ENCODE results near the gene MTCL1. TPM values are rescaled to one million over a fixed set of nuclear protein-coding genes. Genes with fewer than 3 reads are reported as not detected.

The MTCL1 gene
- total and polyA plus RNA-seq, 2 donors (not counting 1 experiment from before 2014, with no cell fraction given): 35.0 to 56.0 TPM

DNA sequence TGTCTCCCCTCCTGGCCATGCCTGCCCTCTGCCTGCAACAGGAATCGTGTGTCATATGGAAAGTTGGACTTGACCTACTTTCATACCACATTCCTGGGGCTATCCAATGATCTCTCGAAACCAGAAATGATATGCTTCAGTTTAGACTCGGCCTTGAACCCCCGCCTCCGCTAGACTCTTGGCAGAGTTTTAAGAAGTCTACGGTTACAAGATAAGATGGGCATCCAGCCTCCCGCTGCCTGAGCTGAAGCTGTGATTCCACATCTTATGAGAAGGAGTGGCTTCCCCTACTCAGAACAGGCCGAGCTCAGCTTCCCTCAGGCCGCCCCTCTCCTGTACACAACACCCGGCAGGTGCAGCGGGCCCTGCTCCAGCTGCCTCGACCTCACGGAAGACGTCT lies 73.9 kb downstream of the MTCL1 start:
- Histone ChIP-seq H3K79me2 (ENCODE audit: control insufficient read depth, insufficient read depth, low read length) (no peaks in the 10 kb centered on the region), H3K27ac (ENCODE audit: insufficient read depth, low read length) (no peak overlapping the region), H3K36me3 (ENCODE audit: control insufficient read depth, insufficient read depth, low read length) (peaks cover 15% of the 10 kb centered on the region), H3K4me1 (ENCODE audit: control insufficient read depth, extremely low read depth, insufficient read depth, low read length) (no peaks in the 10 kb centered on the region), H4K20me1 (ENCODE audit: control insufficient read depth, extremely low read depth, insufficient read depth, low read length) (no peaks in the 10 kb centered on the region), H3K4me2 (ENCODE audit: extremely low read depth, insufficient read depth, low read length) (no peak overlapping the region), H3K4me3 (replicated peaks in 1 of 4; ENCODE audit: control extremely low read depth in 1 of 4, insufficient read depth in 1 of 4, low read depth in 3 of 4, low read length in 4 of 4) (no peak overlapping the region), H3K27me3 (ENCODE audit: control insufficient read depth, insufficient read depth, low read length) (no peaks in the 10 kb centered on the region), H3K9me3 (ENCODE audit: control insufficient read depth, insufficient read depth, low read depth, low read length) (no peaks in the 10 kb centered on the region), H2AFZ (ENCODE audit: low read length) (no peak overlapping the region), H3K9ac (ENCODE audit: insufficient read depth, low read length) (no peak overlapping the region)
- no peak for DNase-seq (ENCODE audit: low read depth in 2 of 2)
- TF ChIP-seq, protein P1, sequence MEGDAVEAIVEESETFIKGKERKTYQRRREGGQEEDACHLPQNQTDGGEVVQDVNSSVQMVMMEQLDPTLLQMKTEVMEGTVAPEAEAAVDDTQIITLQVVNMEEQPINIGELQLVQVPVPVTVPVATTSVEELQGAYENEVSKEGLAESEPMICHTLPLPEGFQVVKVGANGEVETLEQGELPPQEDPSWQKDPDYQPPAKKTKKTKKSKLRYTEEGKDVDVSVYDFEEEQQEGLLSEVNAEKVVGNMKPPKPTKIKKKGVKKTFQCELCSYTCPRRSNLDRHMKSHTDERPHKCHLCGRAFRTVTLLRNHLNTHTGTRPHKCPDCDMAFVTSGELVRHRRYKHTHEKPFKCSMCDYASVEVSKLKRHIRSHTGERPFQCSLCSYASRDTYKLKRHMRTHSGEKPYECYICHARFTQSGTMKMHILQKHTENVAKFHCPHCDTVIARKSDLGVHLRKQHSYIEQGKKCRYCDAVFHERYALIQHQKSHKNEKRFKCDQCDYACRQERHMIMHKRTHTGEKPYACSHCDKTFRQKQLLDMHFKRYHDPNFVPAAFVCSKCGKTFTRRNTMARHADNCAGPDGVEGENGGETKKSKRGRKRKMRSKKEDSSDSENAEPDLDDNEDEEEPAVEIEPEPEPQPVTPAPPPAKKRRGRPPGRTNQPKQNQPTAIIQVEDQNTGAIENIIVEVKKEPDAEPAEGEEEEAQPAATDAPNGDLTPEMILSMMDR (conservative IDR thresholded peaks at IDR 0.05 in 1 of 2, IDR thresholded peaks at IDR 0.05 in 1 of 2; ENCODE audit: low read depth in 1 of 2, low read length in 2 of 2): no peak
- no peak for TF ChIP-seq EZH2 (IDR thresholded peaks at IDR 0.05; ENCODE audit: low read length, missing control alignments)

DNA sequence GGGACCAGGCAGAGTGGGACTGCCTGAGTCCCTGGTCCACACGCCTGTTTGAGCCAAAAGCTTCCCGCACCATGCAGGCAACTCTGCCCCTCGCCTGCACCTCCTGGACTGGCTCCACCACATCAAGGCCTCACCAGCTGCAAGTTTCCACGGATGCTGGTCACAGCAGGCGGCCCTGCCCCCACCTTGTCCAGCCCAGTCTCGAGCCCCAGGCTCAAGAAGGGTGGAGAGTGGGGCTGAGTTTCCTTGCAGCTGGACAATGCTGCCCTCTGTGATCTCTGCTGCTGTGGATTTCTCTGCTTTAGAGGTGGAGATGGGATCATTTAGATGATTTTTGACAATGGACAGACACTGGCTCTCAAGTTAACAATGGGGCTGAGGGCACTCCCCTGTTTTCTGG lies 74.9 kb downstream of the MTCL1 start:
- H4K20me1 ChIP-seq (ENCODE audit: control insufficient read depth, extremely low read depth, insufficient read depth, low read length): no peaks in the 10 kb centered on the region
- no peak overlapping the region for H3K4me2 ChIP-seq (ENCODE audit: extremely low read depth, insufficient read depth, low read length)
- peaks cover 21% of the 10 kb centered on the region for H3K36me3 ChIP-seq (ENCODE audit: control insufficient read depth, insufficient read depth, low read length)
- no peak overlapping the region for H3K9ac ChIP-seq (ENCODE audit: insufficient read depth, low read length)
- H3K27ac ChIP-seq (ENCODE audit: insufficient read depth, low read length): no peak overlapping the region
- H3K9me3 ChIP-seq (ENCODE audit: control insufficient read depth, insufficient read depth, low read depth, low read length): no peaks in the 10 kb centered on the region
- no peak overlapping the region for H3K4me3 ChIP-seq (replicated peaks in 1 of 4; ENCODE audit: control extremely low read depth in 1 of 4, insufficient read depth in 1 of 4, low read depth in 3 of 4, low read length in 4 of 4)
- no peaks in the 10 kb centered on the region for H3K27me3 ChIP-seq (ENCODE audit: control insufficient read depth, insufficient read depth, low read length)
- no peak for DNase-seq (ENCODE audit: low read depth in 2 of 2)
- no peaks in the 10 kb centered on the region for H3K79me2 ChIP-seq (ENCODE audit: control insufficient read depth, insufficient read depth, low read length)
- TF ChIP-seq, protein P1 (conservative IDR thresholded peaks at IDR 0.05 in 1 of 2, IDR thresholded peaks at IDR 0.05 in 1 of 2; ENCODE audit: low read depth in 1 of 2, low read length in 2 of 2): no peak
- TF ChIP-seq EZH2 (IDR thresholded peaks at IDR 0.05; ENCODE audit: low read length, missing control alignments): no peak
- H3K4me1 ChIP-seq (ENCODE audit: control insufficient read depth, extremely low read depth, insufficient read depth, low read length): no peaks in the 10 kb centered on the region
- H2AFZ ChIP-seq (ENCODE audit: low read length): no peak overlapping the region

DNA sequence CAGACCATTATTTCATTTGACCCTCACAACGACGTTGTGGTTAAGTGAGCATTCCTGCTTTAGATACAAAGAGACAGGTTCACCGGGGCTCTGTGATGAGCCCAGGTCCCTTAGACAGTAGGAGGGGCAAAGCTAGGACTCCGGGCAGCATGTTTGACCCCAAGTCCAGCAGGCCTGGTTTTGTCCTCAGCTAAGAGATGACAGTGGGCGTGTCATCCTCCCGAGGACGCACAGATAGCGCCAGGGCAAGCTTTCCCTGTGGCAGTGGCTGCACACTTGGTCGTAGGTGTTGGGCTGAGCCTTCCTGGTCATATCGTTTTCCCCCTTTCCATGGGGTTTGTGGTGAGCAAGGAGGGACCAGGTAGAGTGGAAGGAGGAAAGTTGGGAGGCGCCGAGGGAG lies 76.3 kb downstream of the MTCL1 start:
- H3K36me3 ChIP-seq (ENCODE audit: control insufficient read depth, insufficient read depth, low read length): peaks cover 30% of the 10 kb centered on the region
- H3K4me3 ChIP-seq (replicated peaks in 1 of 4; ENCODE audit: control extremely low read depth in 1 of 4, insufficient read depth in 1 of 4, low read depth in 3 of 4, low read length in 4 of 4): no peak overlapping the region

More for the DNA sequence above, 76.3 kb downstream of the MTCL1 start:
- Histone ChIP-seq H3K27ac (ENCODE audit: insufficient read depth, low read length) (no peak overlapping the region), H3K27me3 (ENCODE audit: control insufficient read depth, insufficient read depth, low read length) (no peaks in the 10 kb centered on the region), H3K9me3 (ENCODE audit: control insufficient read depth, insufficient read depth, low read depth, low read length) (no peaks in the 10 kb centered on the region), H3K4me2 (ENCODE audit: extremely low read depth, insufficient read depth, low read length) (no peak overlapping the region), H3K79me2 (ENCODE audit: control insufficient read depth, insufficient read depth, low read length) (no peaks in the 10 kb centered on the region), H2AFZ (ENCODE audit: low read length) (no peak overlapping the region), H4K20me1 (ENCODE audit: control insufficient read depth, extremely low read depth, insufficient read depth, low read length) (no peaks in the 10 kb centered on the region), H3K9ac (ENCODE audit: insufficient read depth, low read length) (no peak overlapping the region), H3K4me1 (ENCODE audit: control insufficient read depth, extremely low read depth, insufficient read depth, low read length) (no peaks in the 10 kb centered on the region)
- TF ChIP-seq, protein P1 (conservative IDR thresholded peaks at IDR 0.05 in 1 of 2, IDR thresholded peaks at IDR 0.05 in 1 of 2; ENCODE audit: low read depth in 1 of 2, low read length in 2 of 2): no peak
- no peak for TF ChIP-seq EZH2 (IDR thresholded peaks at IDR 0.05; ENCODE audit: low read length, missing control alignments)
- DNase-seq (ENCODE audit: low read depth in 2 of 2): no peak
